OCI-LY1 (cell line): ENCODE results near the gene ZNF146.

ENCODE experiments used
- CTCF ChIP-seq: fragments of 200-600 bp; sonication (generic), shearing (Covaris generic); IDR thresholded peaks from 2 replicates; pipeline ENCODE4 v1.5.1; 2017; ENCODE audit warnings: mild to moderate bottlenecking, antibody characterized with exemption, low read length, moderate library complexity, mixed read lengths
- EZH2 ChIP-seq: fragments of 200-600 bp; sonication (generic), shearing (Covaris generic); IDR thresholded peaks from 2 replicates; pipeline ENCODE4 v1.8.0; 2017; ENCODE audit warnings: borderline replicate concordance, mixed run types, mild to moderate bottlenecking, antibody characterized with exemption, low read length, moderate library complexity, mixed read lengths

- TF ChIP-seq CTCF (no peak), EZH2 (no peak)
Measured at GRCh38 chr19:36256853-36257519, 42.1 kb downstream of the ZNF146 start.
